CD4-positive, alpha-beta T cell (primary cell): Measurements from ENCODE around the gene SSX4B. TPM values are rescaled to one million over a fixed set of nuclear protein-coding genes. Genes with fewer than 3 reads are reported as not detected.
"Not testable (repeated sequence)": the region's sequence is repeated elsewhere in the genome, so short reads cannot be mapped to it uniquely, and the experiment has no call there.

Source experiments
- ATAC-seq: fragments of 200-7000 bp; cut with Tn5 transposase; one replicate; pipeline ENCODE4 v1.10.0; 2022; ENCODE audit warnings: mild to moderate bottlenecking; ENCODE audit not compliant: poor library complexity
- CTCF ChIA-PET: fragments of 350-600 bp; sonication (Branson Sonifier 250); formaldehyde crosslinking; loops from one replicate; lab custom pipeline; 2021; ENCODE audit warnings: antibody characterized with exemption, inconsistent platforms; lab: Charles Lee
- POLR2A ChIA-PET: fragments of 350-600 bp; sonication (Branson Sonifier 250); formaldehyde crosslinking; loops from one replicate; lab custom pipeline; 2021; ENCODE audit warnings: antibody characterized with exemption, inconsistent platforms; lab: Charles Lee
- DNase-seq, 14 experiments: peaks; one replicate each; pipeline ENCODE4 v3.0.0-alpha.2; 2013 to 2020; ENCODE audit warnings: mixed read lengths in 2 of 14
- H3K27ac ChIP-seq, 2 donors: one replicate each; pipeline versions ENCODE4 v1.5.1 to v1.7.0; 2013; ENCODE audit warnings: low read length in 2 of 2, low read depth in 1 of 2, mild to moderate bottlenecking in 1 of 2
- H3K27me3 ChIP-seq, 2 experiments: 1 replicate in 1 of 2; 2 replicates in 1 of 2; pipeline versions ENCODE4 v1.6.1 to v1.7.0; 2013; ENCODE audit warnings: low read length in 2 of 2, control low read depth in 1 of 2, mild to moderate bottlenecking in 1 of 2, moderate library complexity in 1 of 2; ENCODE audit not compliant: insufficient read depth in 2 of 2, control insufficient read depth in 1 of 2
- H3K36me3 ChIP-seq: one replicate; pipeline ENCODE4 v1.6.1; 2013; ENCODE audit warnings: low read length, control low read depth; ENCODE audit not compliant: insufficient read depth
- H3K4me1 ChIP-seq: one replicate; pipeline ENCODE4 v1.6.1; 2013; ENCODE audit warnings: low read length, control low read depth; ENCODE audit not compliant: insufficient read depth
- H3K4me3 ChIP-seq: one replicate; pipeline ENCODE4 v1.5.1; 2013; ENCODE audit warnings: mild to moderate bottlenecking, low read length, moderate library complexity
- H3K9me3 ChIP-seq, 2 experiments: 1 replicate in 1 of 2; 2 replicates in 1 of 2; pipeline versions ENCODE4 v1.6.1 to v1.7.0; 2013; ENCODE audit warnings: low read length in 2 of 2, mild to moderate bottlenecking in 2 of 2, control low read depth in 1 of 2, moderate library complexity in 1 of 2; ENCODE audit not compliant: control insufficient read depth in 1 of 2, insufficient read depth in 1 of 2
- H3K27ac Mint-ChIP-seq: one replicate; pipeline ENCODE4 v1.8.0; 2020; ENCODE audit warnings: mixed read lengths
- H3K27me3 Mint-ChIP-seq: one replicate; pipeline ENCODE4 v1.8.0; 2021; ENCODE audit warnings: mixed read lengths
- H3K36me3 Mint-ChIP-seq: one replicate; pipeline ENCODE4 v1.8.0; 2021; ENCODE audit warnings: low read depth, mixed read lengths
- H3K4me1 Mint-ChIP-seq: one replicate; pipeline ENCODE4 v1.8.0; 2021; ENCODE audit warnings: low read depth, mixed read lengths
- H3K4me3 Mint-ChIP-seq: one replicate; pipeline ENCODE4 v1.8.0; 2020; ENCODE audit warnings: mild to moderate bottlenecking, mixed read lengths
- H3K9me3 Mint-ChIP-seq: one replicate; pipeline ENCODE4 v1.8.0; 2020; ENCODE audit warnings: mixed read lengths
- intact Hi-C, 2 experiments: fragments of 100-400 bp; cut with DNase I in 1 of 2; cut with micrococcal nuclease in 1 of 2; formaldehyde crosslinking; loops; one replicate each; pipeline versions ENCODE4 v1.15.1 to v1.9.0; 2023 to 2025; cut with DNase I, micrococcal nuclease
- total RNA-seq, 174 experiments: library from RNA in 2 of 174; stranded (reverse) in 2 of 174; gene quantifications; one replicate each; pipeline ENCODE4 v1.2.3 and lab custom pipeline; 2021 to 2026
- TF ChIP-seq, protein P1 (sequence below): fragments of 200-600 bp; IDR thresholded peaks from one replicate; pipeline ENCODE4 v1.8.0; 2022; ENCODE audit warnings: antibody characterized with exemption, mild to moderate bottlenecking

Gene SSX4B
- total RNA-seq, 2 experiments from 2014 or later: not detected

DNA sequence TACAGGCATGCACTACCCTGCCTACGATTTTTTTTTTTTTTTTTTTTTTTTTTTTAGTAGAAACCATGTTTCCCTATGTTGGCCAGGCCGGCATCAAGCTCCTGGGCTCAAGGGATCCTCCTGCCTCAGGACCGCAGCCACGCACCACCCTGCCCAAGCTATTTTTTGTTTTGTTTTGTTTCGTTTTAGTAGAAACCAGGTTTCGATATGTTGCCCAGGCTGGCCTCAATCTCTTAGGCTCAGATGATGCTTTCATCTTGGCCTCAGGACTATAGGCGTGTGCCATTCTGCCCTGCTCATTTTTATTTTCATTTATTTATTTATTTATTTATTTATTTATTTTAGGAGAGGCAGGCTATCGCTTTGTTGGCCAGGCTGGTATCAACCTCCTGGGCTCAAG, 54.1 kb downstream of the SSX4B start:
- CTCF ChIA-PET: no interaction called here

DNA sequence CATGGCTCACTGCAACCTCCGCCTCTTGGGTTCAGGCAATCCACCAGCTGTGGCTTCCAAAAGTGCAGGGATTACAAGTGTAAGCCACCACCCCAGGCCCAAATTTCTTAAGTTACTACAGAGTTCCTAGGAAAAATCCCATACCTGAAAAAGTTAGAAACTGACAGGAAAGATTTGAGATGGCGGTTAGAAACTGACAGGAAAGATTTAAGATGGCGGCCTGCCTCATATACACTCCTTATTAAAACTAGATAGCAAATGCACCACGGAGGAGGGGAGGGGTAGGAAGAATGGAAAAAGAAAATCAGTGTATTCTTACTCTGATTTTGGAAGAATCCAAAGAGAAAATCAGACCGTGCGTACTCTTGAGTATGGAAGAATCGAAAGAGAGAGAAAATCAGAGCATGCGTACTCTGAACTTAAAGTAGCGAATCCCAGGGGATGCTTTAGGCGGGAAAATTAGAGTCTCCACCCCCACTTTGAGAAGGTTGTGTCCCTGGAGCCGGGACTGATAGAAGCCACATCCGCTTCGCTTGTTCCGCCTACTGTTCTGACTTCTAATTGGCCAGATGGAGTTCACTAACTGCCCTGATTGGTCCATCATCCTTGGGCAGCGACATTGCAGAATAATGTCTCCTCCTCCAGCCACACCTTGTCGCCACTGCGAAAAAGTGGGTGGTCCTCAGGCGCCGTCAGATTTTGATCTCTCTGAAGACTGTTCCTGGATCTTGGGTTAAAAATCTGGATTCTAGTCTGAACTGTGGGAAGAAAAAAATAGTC, 55.3 kb downstream of the SSX4B start, which contains the start of gene SSX3:
SSX3 (minus strand) TSS at position 389 of the 780 bp plus-strand sequence. CDS start 1,454 bp downstream, outside the sequence.
- DNase-seq, H3K36me3 ChIP-seq, POLR2A ChIA-PET: not testable (repeated sequence)

More for the DNA sequence above, 54.1 kb downstream of the SSX4B start:
- H3K27ac Mint-ChIP-seq: no peak overlapping the region
- H3K9me3 Mint-ChIP-seq: no peaks in the 10 kb centered on the region
- intact Hi-C loops: no loop called here
- no peak for ATAC-seq
- TF ChIP-seq, protein P1, sequence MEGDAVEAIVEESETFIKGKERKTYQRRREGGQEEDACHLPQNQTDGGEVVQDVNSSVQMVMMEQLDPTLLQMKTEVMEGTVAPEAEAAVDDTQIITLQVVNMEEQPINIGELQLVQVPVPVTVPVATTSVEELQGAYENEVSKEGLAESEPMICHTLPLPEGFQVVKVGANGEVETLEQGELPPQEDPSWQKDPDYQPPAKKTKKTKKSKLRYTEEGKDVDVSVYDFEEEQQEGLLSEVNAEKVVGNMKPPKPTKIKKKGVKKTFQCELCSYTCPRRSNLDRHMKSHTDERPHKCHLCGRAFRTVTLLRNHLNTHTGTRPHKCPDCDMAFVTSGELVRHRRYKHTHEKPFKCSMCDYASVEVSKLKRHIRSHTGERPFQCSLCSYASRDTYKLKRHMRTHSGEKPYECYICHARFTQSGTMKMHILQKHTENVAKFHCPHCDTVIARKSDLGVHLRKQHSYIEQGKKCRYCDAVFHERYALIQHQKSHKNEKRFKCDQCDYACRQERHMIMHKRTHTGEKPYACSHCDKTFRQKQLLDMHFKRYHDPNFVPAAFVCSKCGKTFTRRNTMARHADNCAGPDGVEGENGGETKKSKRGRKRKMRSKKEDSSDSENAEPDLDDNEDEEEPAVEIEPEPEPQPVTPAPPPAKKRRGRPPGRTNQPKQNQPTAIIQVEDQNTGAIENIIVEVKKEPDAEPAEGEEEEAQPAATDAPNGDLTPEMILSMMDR: no peak
- no peaks in the 10 kb centered on the region for H3K4me1 Mint-ChIP-seq
- Histone ChIP-seq H3K9me3 (no peaks in the 10 kb centered on the region), H3K36me3 (no peaks in the 10 kb centered on the region), H3K27ac (no peak overlapping the region), H3K27me3 (no peaks in the 10 kb centered on the region), H3K4me3 (no peak overlapping the region), H3K4me1 (no peaks in the 10 kb centered on the region)
- no peak overlapping the region for H3K4me3 Mint-ChIP-seq
- no peaks in the 10 kb centered on the region for H3K36me3 Mint-ChIP-seq
- no peaks in the 10 kb centered on the region for H3K27me3 Mint-ChIP-seq
- no peak for DNase-seq
- POLR2A ChIA-PET: no interaction called here

More for the DNA sequence above, 55.3 kb downstream of the SSX4B start, which contains the start of gene SSX3:
- ATAC-seq, H3K36me3 Mint-ChIP-seq, H3K4me1 ChIP-seq, H3K9me3 Mint-ChIP-seq, H3K27ac Mint-ChIP-seq, H3K9me3 ChIP-seq, H3K4me3 Mint-ChIP-seq, CTCF ChIA-PET, H3K27me3 ChIP-seq, H3K27ac ChIP-seq, intact Hi-C loops, H3K27me3 Mint-ChIP-seq, H3K4me3 ChIP-seq, H3K4me1 Mint-ChIP-seq: not testable (repeated sequence)

Other genes starting within 250 kb of the SSX4B start
- not detected for gene SSX5, start 215.2 kb downstream of the SSX4B start, total RNA-seq
- not detected for gene SSX1, start 156.6 kb downstream of the SSX4B start, total RNA-seq
- not detected for gene SSX3, start 55.3 kb downstream of the SSX4B start, total RNA-seq
- gene SSX4, start 28.4 kb downstream of the SSX4B start, total RNA-seq: not detected
- 1 to 10 TPM; 7.0 to 8.3 TPM for gene SLC38A5, start 58.3 kb upstream of the SSX4B start, total RNA-seq
- 10 to 100 TPM; 60.0 to 61.0 TPM for gene FTSJ1, start 64.2 kb upstream of the SSX4B start, total RNA-seq
- gene PORCN, start 97.0 kb upstream of the SSX4B start, total RNA-seq: 10 to 100 TPM; 12.0 to 14.1 TPM
- 10 to 100 TPM; 38.1 to 41.1 TPM for gene EBP, start 109.8 kb upstream of the SSX4B start, total RNA-seq
- 10 to 100 TPM; 26.7 to 30.5 TPM for gene TBC1D25, start 127.8 kb upstream of the SSX4B start, total RNA-seq
- 100 to 1,000 TPM; 351 to 377 TPM for gene RBM3, start 162.5 kb upstream of the SSX4B start, total RNA-seq
- gene WDR13, start 185.5 kb upstream of the SSX4B start, total RNA-seq: 10 to 100 TPM; 37.9 to 43.4 TPM